H7 (cell line): ENCODE results near the gene NPM3. TPM values are rescaled to one million over a fixed set of nuclear protein-coding genes. Genes with fewer than 3 reads are reported as not detected.

ENCODE experiments used
- total RNA-seq: library from RNA; depleted of rRNA; stranded (reverse); fragments of >200 nt; shearing (Covaris generic); gene quantifications from 2 replicates; pipeline ENCODE4 v1.2.3, GENCODE V29; 2014; rRNA removed

NPM3 gene
- total RNA-seq, 1 experiment from 2014 or later = 360 TPM

Other genes starting within 250 kb of the NPM3 start
- gene POLL, start 195.2 kb downstream of the NPM3 start, total RNA-seq = 24.9 and 25.0 TPM in 2 replicates
- 33.4 and 48.7 TPM in 2 replicates for gene DPCD, start 195.1 kb downstream of the NPM3 start, total RNA-seq
- gene FBXW4, start 88.3 kb downstream of the NPM3 start, total RNA-seq = 25.2 and 25.4 TPM in 2 replicates
- gene FGF8, start 7.3 kb downstream of the NPM3 start, total RNA-seq = 43.0 and 59.8 TPM in 2 replicates
- 56.3 and 96.7 TPM in 2 replicates for gene OGA, start 35.0 kb upstream of the NPM3 start, total RNA-seq
- gene KCNIP2, start 60.4 kb upstream of the NPM3 start, total RNA-seq = 2.3 and 5.9 TPM in 2 replicates